ENCODE data around the gene FGFR3. TPM values are rescaled to one million over a fixed set of nuclear protein-coding genes. Genes with fewer than 3 reads are reported as not detected.

FGFR3 gene
- total and polyA plus RNA-seq, 2 of the 8 experiments (the other 6 are each of a cell fraction or from before 2014, with no cell fraction given), result 9.0 to 19.5 TPM

GRCh38 chr4:1830642-1831228 is 37.6 kb downstream of the FGFR3 start:
- Histone ChIP-seq H3K4me1 (replicated peaks in 1 of 4; ENCODE audit: control insufficient read depth in 3 of 4, insufficient read depth in 4 of 4, low read length in 3 of 4) (peaks cover 0 to 4% (median 1%) of the 10 kb centered on the region in 4 experiments; a peak in 4 of 7 replicates), H2BK12ac (ENCODE audit: low read depth, low read length) (no peak overlapping the region), H3K4ac (replicated peaks; ENCODE audit: insufficient read length, low read depth, low read length) (no peak overlapping the region), H3K36me3 (ENCODE audit: control insufficient read depth in 2 of 4, insufficient read depth in 4 of 4, low read length in 3 of 4) (peaks cover 0 to 20% (median 8%) of the 10 kb centered on the region in 4 experiments; a peak in 5 of 8 replicates), H3K23ac (ENCODE audit: insufficient read length) (no peak overlapping the region), H2BK5ac (ENCODE audit: low read depth, low read length) (peak overlapping the region; percentile 13; the same call in 1 of the 2 replicates), H3K14ac (ENCODE audit: insufficient read length) (no peak overlapping the region), H2BK15ac (ENCODE audit: low read length) (no peak overlapping the region), H3K4me2 (ENCODE audit: insufficient read depth in 1 of 2, low read depth in 2 of 2, low read length in 2 of 2) (no peak overlapping the region), H3K79me1 (ENCODE audit: low read depth, low read length) (no peaks in the 10 kb centered on the region), H3K56ac (replicated peaks; ENCODE audit: insufficient read length, low read depth, low read length) (no peak overlapping the region), H3K27ac (ENCODE audit: low read depth, low read length) (no peak overlapping the region), H2BK20ac (ENCODE audit: low read length) (no peak overlapping the region), H3K79me2 (ENCODE audit: control insufficient read depth in 1 of 2, insufficient read depth in 2 of 2, low read length in 2 of 2) (no peaks in the 10 kb centered on the region), H4K91ac (replicated peaks; ENCODE audit: insufficient read length, low read length) (no peak overlapping the region), H3K9me3 (ENCODE audit: insufficient read depth in 2 of 2, low read depth in 1 of 2, low read length in 1 of 2) (no peaks in the 10 kb centered on the region; a peak in 2 of 4 replicates), H3K18ac (ENCODE audit: extremely low read depth, low read length) (no peak overlapping the region), H2BK120ac (replicated peaks; ENCODE audit: low read depth, low read length) (no peak overlapping the region), H3K23me2 (ENCODE audit: low read depth, low read length) (no peaks in the 10 kb centered on the region), H3K9ac (replicated peaks in 1 of 4; ENCODE audit: extremely low read depth in 1 of 4, low read depth in 3 of 4, low read length in 3 of 4) (no peak overlapping the region), H4K20me1 (replicated peaks in 1 of 2; ENCODE audit: control insufficient read depth in 1 of 2, insufficient read depth in 2 of 2, low read length in 2 of 2) (peaks cover 0 to 7% of the 10 kb centered on the region in 2 experiments), H2AFZ (ENCODE audit: low read length) (no peak overlapping the region), H3K27me3 (replicated peaks in 1 of 4; ENCODE audit: control insufficient read depth in 3 of 4, extremely low read depth in 1 of 4, insufficient read depth in 3 of 4, low read length in 3 of 4) (no peaks in the 10 kb centered on the region), H2AK5ac (ENCODE audit: low read depth, low read length) (no peak overlapping the region), H3K4me3 (ENCODE audit: extremely low read depth in 1 of 4, insufficient read depth in 2 of 4, low read depth in 3 of 4, low read length in 4 of 4) (no peak overlapping the region), H4K8ac (ENCODE audit: extremely low read depth, insufficient read depth, low read length) (no peak overlapping the region; the same call in 1 of the 2 replicates), H4K5ac (ENCODE audit: insufficient read length, low read depth, low read length) (no peak overlapping the region)
- WGBS, 2 experiments (ENCODE audit: extremely low coverage in 1 of 2, insufficient coverage in 1 of 2, insufficient read length in 1 of 2, insufficient replicate concordance in 2 of 2, low coverage in 1 of 2, low lambda C conversion rate in 2 of 2, missing lambda C conversion rate in 1 of 2), result 94% methylated on average over 8 of the region's 8 CpGs; no CpG with 5 or more reads in 1 of the 2 experiments
- FAIRE-seq, result no peak
- ChIA-PET POLR2A (ENCODE audit: partially characterized antibody) (interaction anchor here (1.1 kb wide), 1 partner anchor 36 kb away, joined by 3 read pairs; no protein-coding TSS in a partner anchor), CTCF (ENCODE audit: partially characterized antibody) (interaction anchor here (0.6 to 4.1 kb wide), 14 partner anchors 12 to 312 kb away, joined by 3 to 16 read pairs (median 4); no protein-coding TSS in a partner anchor)
- no peak for DNase-seq (ENCODE audit: low read depth in 1 of 2, low spot score in 2 of 2)
- no peak for TF ChIP-seq ATF3 (IDR thresholded peaks at IDR 0.05; ENCODE audit: insufficient read depth, low read depth, low read length)
- TF ChIP-seq E2F6 (IDR thresholded peaks at IDR 0.05), result no peak
- no peak for TF ChIP-seq EP300 (IDR thresholded peaks at IDR 0.05; ENCODE audit: borderline replicate concordance in 1 of 2, low read depth in 2 of 2, low read length in 2 of 2)
- TF ChIP-seq RFX5 (IDR thresholded peaks at IDR 0.05; ENCODE audit: borderline replicate concordance, low read depth, low read length), result no peak
- TF ChIP-seq POLR2A (IDR thresholded peaks at IDR 0.05; ENCODE audit: control extremely low read depth in 1 of 2, low read depth in 2 of 2, low read length in 2 of 2), result no peak
- no peak for TF ChIP-seq CBX5 (IDR thresholded peaks at IDR 0.05; ENCODE audit: low read depth, low read length)

All from H1 (cell line).